ENCODE measurements around the gene S100A11.

The S100A11 gene

GRCh38 chr1:151990058-151990855, 46.5 kb downstream of the S100A11 start:
- no peaks in the 10 kb centered on the region for H3K9me3 ChIP-seq (ENCODE audit: control insufficient read depth, low read length)
- peak overlapping the region; percentile 97 for H3K4me3 ChIP-seq (ENCODE audit: low read length)
- no peaks in the 10 kb centered on the region for H3K27me3 ChIP-seq (replicated peaks; ENCODE audit: control insufficient read depth, insufficient read depth, low read length)
- peaks cover 70% of the 10 kb centered on the region for H3K4me1 ChIP-seq (ENCODE audit: control insufficient read depth, insufficient read depth, low read length)
- H3K9ac ChIP-seq (ENCODE audit: low read length) = peak overlapping the region; percentile 99
- no peak for DNase-seq (ENCODE audit: low read depth)
- peaks cover 13% of the 10 kb centered on the region for H3K36me3 ChIP-seq (ENCODE audit: control insufficient read depth, insufficient read depth, low read length, severe bottlenecking)

DNA sequence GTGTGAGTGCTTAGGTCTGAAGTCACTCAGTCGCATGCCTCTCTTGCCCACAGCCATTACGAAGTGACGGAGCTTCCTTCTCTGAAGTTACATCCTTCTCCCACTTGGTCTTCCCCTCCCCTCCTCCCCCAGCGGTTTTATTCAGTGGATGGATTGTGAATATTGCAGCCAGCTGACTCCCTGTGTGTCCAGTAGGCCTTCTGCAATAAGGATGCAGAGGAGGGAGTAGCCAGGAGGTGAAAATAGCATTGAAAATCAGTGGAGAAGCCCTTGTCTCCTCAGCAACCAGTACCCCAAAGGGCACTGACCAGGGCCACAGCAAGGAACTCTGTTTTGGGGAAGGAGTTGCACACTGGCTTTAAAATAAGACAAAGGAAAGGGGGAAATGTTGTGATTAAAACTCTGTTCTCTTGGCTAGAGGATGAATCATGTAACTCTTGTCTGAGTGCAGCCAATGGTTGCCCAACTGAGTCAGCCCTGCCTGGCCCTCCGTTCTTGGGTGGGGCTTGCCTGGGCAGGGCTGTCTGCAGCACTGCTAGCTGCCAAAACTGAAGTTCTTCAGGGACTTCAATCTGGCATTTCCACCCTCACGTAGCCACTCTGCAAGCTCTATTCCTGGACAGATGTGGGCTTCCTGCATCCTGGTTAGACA, 47.5 kb downstream of the S100A11 start:
- Histone ChIP-seq H3K9ac (ENCODE audit: low read length) (peak overlapping the region; percentile 99), H3K36me3 (ENCODE audit: control insufficient read depth, insufficient read depth, low read length, severe bottlenecking) (peaks cover 22% of the 10 kb centered on the region), H3K4me3 (ENCODE audit: low read length) (peak overlapping the region; percentile 97), H3K9me3 (ENCODE audit: control insufficient read depth, low read length) (no peaks in the 10 kb centered on the region), H3K4me1 (ENCODE audit: control insufficient read depth, insufficient read depth, low read length) (peaks cover 73% of the 10 kb centered on the region), H3K27me3 (replicated peaks; ENCODE audit: control insufficient read depth, insufficient read depth, low read length) (no peaks in the 10 kb centered on the region)
- DNase-seq (ENCODE audit: low read depth) = peak; percentile 94

DNA sequence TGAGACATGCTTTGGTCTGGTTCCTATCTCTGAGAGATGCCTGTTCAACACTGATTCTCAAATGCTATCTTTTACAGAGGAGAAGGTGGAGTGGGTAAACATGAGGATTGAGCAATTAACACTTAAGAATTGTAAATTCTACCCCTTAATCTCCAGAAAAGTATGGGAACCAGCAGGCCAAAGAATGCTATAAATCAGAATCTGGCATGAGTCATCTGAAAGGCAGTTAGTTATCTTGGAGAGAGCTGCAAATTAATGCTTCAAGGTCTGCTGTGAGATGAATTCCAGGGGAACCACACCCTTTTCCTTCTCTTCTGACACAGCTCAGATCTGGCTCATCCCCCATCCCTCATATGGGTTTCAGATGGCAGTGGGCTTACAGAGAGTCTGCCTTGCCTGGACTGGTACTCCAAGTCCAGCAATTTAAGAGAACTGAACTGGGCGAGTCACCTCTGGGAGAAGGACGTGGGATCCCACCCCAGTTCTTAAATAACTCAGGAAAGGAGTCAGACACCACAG, 48.3 kb downstream of the S100A11 start:
- Histone ChIP-seq H3K4me1 (ENCODE audit: control insufficient read depth, insufficient read depth, low read length) (peaks cover 77% of the 10 kb centered on the region), H3K36me3 (ENCODE audit: control insufficient read depth, insufficient read depth, low read length, severe bottlenecking) (peaks cover 31% of the 10 kb centered on the region), H3K9ac (ENCODE audit: low read length) (peak overlapping the region; percentile 85), H3K27me3 (replicated peaks; ENCODE audit: control insufficient read depth, insufficient read depth, low read length) (no peaks in the 10 kb centered on the region), H3K9me3 (ENCODE audit: control insufficient read depth, low read length) (no peaks in the 10 kb centered on the region), H3K4me3 (ENCODE audit: low read length) (peak overlapping the region; percentile 70)
- peak; percentile 81 for DNase-seq (ENCODE audit: low read depth)

GRCh38 chr1:151986501-151987190, 50.2 kb downstream of the S100A11 start:
- Histone ChIP-seq H3K4me1 (ENCODE audit: control insufficient read depth, insufficient read depth, low read length) (peaks cover 90% of the 10 kb centered on the region), H3K27me3 (replicated peaks; ENCODE audit: control insufficient read depth, insufficient read depth, low read length) (no peaks in the 10 kb centered on the region)
- no peak for DNase-seq (ENCODE audit: low read depth)

DNA sequence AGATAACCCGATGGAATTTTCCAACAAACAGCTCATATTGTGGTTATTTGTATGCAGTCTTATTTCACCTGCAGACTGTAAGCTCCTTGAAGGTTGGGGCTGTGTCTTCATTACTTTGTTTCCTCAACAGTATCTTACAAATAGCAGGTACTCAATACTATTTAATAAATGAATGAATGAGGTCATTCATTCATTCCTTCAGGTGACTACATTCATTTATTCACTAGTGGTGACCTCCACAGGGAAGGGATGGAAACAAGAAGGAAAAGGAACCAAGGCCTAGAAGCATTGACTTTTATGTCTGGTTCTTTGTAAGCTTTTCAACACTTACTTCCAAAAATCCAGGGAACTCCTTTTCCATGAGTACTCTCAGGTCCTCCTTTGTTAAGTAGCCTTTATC, 51.0 kb downstream of the S100A11 start:
- Histone ChIP-seq H3K36me3 (ENCODE audit: control insufficient read depth, insufficient read depth, low read length, severe bottlenecking) (peaks cover 54% of the 10 kb centered on the region), H3K4me1 (ENCODE audit: control insufficient read depth, insufficient read depth, low read length) (peaks cover 90% of the 10 kb centered on the region), H3K4me3 (ENCODE audit: low read length) (no peak overlapping the region)

More at GRCh38 chr1:151986501-151987190, 50.2 kb downstream of the S100A11 start:
- H3K9me3 ChIP-seq (ENCODE audit: control insufficient read depth, low read length) = no peaks in the 10 kb centered on the region
- H3K36me3 ChIP-seq (ENCODE audit: control insufficient read depth, insufficient read depth, low read length, severe bottlenecking) = peaks cover 46% of the 10 kb centered on the region
- no peak overlapping the region for H3K4me3 ChIP-seq (ENCODE audit: low read length)
- no peak overlapping the region for H3K9ac ChIP-seq (ENCODE audit: low read length)

GRCh38 chr1:151985270-151985669, 51.5 kb downstream of the S100A11 start:
- Histone ChIP-seq H3K4me3 (ENCODE audit: low read length) (no peak overlapping the region), H3K9me3 (ENCODE audit: control insufficient read depth, low read length) (no peaks in the 10 kb centered on the region), H3K4me1 (ENCODE audit: control insufficient read depth, insufficient read depth, low read length) (peaks cover 87% of the 10 kb centered on the region), H3K36me3 (ENCODE audit: control insufficient read depth, insufficient read depth, low read length, severe bottlenecking) (peaks cover 54% of the 10 kb centered on the region), H3K9ac (ENCODE audit: low read length) (no peak overlapping the region), H3K27me3 (replicated peaks; ENCODE audit: control insufficient read depth, insufficient read depth, low read length) (no peaks in the 10 kb centered on the region)
- no peak for DNase-seq (ENCODE audit: low read depth)

More for the DNA sequence above, 51.0 kb downstream of the S100A11 start:
- no peaks in the 10 kb centered on the region for H3K27me3 ChIP-seq (replicated peaks; ENCODE audit: control insufficient read depth, insufficient read depth, low read length)
- H3K9ac ChIP-seq (ENCODE audit: low read length) = no peak overlapping the region
- no peak for DNase-seq (ENCODE audit: low read depth)
- no peaks in the 10 kb centered on the region for H3K9me3 ChIP-seq (ENCODE audit: control insufficient read depth, low read length)

- no peak for DNase-seq (ENCODE audit: low read depth)
- no peak overlapping the region for H3K4me3 ChIP-seq (ENCODE audit: low read length)
- H3K9me3 ChIP-seq (ENCODE audit: control insufficient read depth, low read length) = no peaks in the 10 kb centered on the region
- H3K27me3 ChIP-seq (replicated peaks; ENCODE audit: control insufficient read depth, insufficient read depth, low read length) = no peaks in the 10 kb centered on the region
- H3K36me3 ChIP-seq (ENCODE audit: control insufficient read depth, insufficient read depth, low read length, severe bottlenecking) = peaks cover 54% of the 10 kb centered on the region
- peaks cover 86% of the 10 kb centered on the region for H3K4me1 ChIP-seq (ENCODE audit: control insufficient read depth, insufficient read depth, low read length)
- no peak overlapping the region for H3K9ac ChIP-seq (ENCODE audit: low read length)
Observed at GRCh38 chr1:151984313-151984956, 52.4 kb downstream of the S100A11 start.

Measured in adipocyte (in vitro differentiated cells).